DOHH2 (cell line): ENCODE results near the gene NDP.

Source experiments
- H3F3A ChIP-seq: fragments of 200-600 bp; sonication (generic), shearing (Covaris generic); 2 replicates; pipeline ENCODE4 v1.6.0; 2016; ENCODE audit warnings: antibody characterized with exemption, mild to moderate bottlenecking; ENCODE audit not compliant: control insufficient read depth, insufficient read depth
- H3K27ac ChIP-seq: fragments of 200-600 bp; sonication (generic); 2 replicates; pipeline ENCODE4 v1.5.1; 2014; ENCODE audit warnings: low read depth, mild to moderate bottlenecking, low read length, moderate library complexity
- H3K27me3 ChIP-seq: fragments of 200-600 bp; sonication (generic); 2 replicates; pipeline ENCODE4 v1.6.1; 2014; ENCODE audit warnings: mild to moderate bottlenecking, low read length, mixed read lengths; ENCODE audit not compliant: control insufficient read depth
- H3K36me3 ChIP-seq: fragments of 200-600 bp; sonication (generic); 2 replicates; pipeline ENCODE4 v1.6.1; 2014; ENCODE audit warnings: mild to moderate bottlenecking, low read length, moderate library complexity, mixed read lengths; ENCODE audit not compliant: control insufficient read depth
- H3K4me1 ChIP-seq: fragments of 200-600 bp; sonication (generic); 2 replicates; pipeline ENCODE4 v1.6.1; 2014; ENCODE audit warnings: mild to moderate bottlenecking, low read length, mixed read lengths; ENCODE audit not compliant: control insufficient read depth
- H3K4me2 ChIP-seq: fragments of 200-600 bp; sonication (generic); 2 replicates; pipeline ENCODE4 v1.6.0; 2014; ENCODE audit warnings: mild to moderate bottlenecking, low read length, moderate library complexity
- H3K4me3 ChIP-seq: fragments of 200-600 bp; sonication (generic); 2 replicates; pipeline ENCODE4 v1.5.1; 2014; ENCODE audit warnings: mild to moderate bottlenecking, low read length, mixed read lengths
- H3K79me2 ChIP-seq: fragments of 200-600 bp; sonication (generic); 2 replicates; pipeline ENCODE4 v1.6.1; 2014; ENCODE audit warnings: mild to moderate bottlenecking, low read length, mixed read lengths; ENCODE audit not compliant: control insufficient read depth
- H3K9me2 ChIP-seq: fragments of 200-600 bp; sonication (generic); replicated peaks from 2 replicates; pipeline ENCODE4 v1.6.1; 2014; ENCODE audit warnings: mild to moderate bottlenecking, low read length, mixed read lengths; ENCODE audit not compliant: control insufficient read depth
- H3K9me3 ChIP-seq: fragments of 200-600 bp; sonication (generic); 2 replicates; pipeline ENCODE4 v1.6.1; 2014; ENCODE audit warnings: antibody characterized with exemption, low read length, mixed read lengths; ENCODE audit not compliant: control insufficient read depth, insufficient read depth
- H4K20me1 ChIP-seq: fragments of 200-600 bp; sonication (generic); 2 replicates; pipeline ENCODE4 v1.6.0; 2014; ENCODE audit warnings: low read depth, mild to moderate bottlenecking, antibody characterized with exemption, low read length, moderate library complexity; ENCODE audit not compliant: control insufficient read depth, insufficient read depth
- EZH2phosphoT487 ChIP-seq: fragments of 200-600 bp; sonication (generic); IDR thresholded peaks from 2 replicates; pipeline ENCODE4 v1.6.1; 2017; ENCODE audit warnings: borderline replicate concordance, mild to moderate bottlenecking, antibody characterized with exemption, low read length, moderate library complexity, mixed read lengths
- TF ChIP-seq, protein P1 (sequence below): fragments of 200-600 bp; sonication (generic); IDR thresholded peaks from one replicate; pipeline ENCODE4 v1.5.1; 2014; ENCODE audit warnings: antibody characterized with exemption, mild to moderate bottlenecking, low read depth, low read length; ENCODE audit not compliant: poor library complexity, severe bottlenecking

Gene NDP

DNA sequence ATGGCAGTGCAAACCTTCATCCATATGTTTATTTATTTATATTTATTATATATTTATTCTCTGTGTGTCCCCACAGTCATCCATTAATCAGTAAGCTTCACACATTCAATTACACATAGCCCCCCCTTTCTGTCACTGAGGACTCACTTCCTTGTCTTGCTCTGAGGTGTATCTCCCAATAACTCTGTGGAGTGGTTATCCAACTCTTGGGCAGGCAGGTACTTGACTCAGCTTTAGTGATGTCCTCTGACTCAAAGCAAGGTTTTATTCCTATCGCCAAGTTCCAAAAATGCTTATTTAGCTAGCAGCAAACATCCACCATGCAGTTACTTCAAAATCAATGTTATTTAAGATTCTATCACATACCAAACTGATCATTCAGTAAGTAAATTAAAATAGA, 25.2 kb upstream of the NDP start:
- Histone ChIP-seq H3K4me2 (no peak overlapping the region), H3F3A (no peaks in the 10 kb centered on the region), H4K20me1 (no peaks in the 10 kb centered on the region), H3K27me3 (no peaks in the 10 kb centered on the region), H3K36me3 (no peaks in the 10 kb centered on the region), H3K79me2 (no peaks in the 10 kb centered on the region), H3K9me2 (no peaks in the 10 kb centered on the region), H3K4me3 (no peak overlapping the region), H3K9me3 (no peaks in the 10 kb centered on the region), H3K27ac (no peak overlapping the region), H3K4me1 (no peaks in the 10 kb centered on the region)
- no peak for TF ChIP-seq EZH2phosphoT487
- TF ChIP-seq, protein P1, sequence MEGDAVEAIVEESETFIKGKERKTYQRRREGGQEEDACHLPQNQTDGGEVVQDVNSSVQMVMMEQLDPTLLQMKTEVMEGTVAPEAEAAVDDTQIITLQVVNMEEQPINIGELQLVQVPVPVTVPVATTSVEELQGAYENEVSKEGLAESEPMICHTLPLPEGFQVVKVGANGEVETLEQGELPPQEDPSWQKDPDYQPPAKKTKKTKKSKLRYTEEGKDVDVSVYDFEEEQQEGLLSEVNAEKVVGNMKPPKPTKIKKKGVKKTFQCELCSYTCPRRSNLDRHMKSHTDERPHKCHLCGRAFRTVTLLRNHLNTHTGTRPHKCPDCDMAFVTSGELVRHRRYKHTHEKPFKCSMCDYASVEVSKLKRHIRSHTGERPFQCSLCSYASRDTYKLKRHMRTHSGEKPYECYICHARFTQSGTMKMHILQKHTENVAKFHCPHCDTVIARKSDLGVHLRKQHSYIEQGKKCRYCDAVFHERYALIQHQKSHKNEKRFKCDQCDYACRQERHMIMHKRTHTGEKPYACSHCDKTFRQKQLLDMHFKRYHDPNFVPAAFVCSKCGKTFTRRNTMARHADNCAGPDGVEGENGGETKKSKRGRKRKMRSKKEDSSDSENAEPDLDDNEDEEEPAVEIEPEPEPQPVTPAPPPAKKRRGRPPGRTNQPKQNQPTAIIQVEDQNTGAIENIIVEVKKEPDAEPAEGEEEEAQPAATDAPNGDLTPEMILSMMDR, result no peak

DNA sequence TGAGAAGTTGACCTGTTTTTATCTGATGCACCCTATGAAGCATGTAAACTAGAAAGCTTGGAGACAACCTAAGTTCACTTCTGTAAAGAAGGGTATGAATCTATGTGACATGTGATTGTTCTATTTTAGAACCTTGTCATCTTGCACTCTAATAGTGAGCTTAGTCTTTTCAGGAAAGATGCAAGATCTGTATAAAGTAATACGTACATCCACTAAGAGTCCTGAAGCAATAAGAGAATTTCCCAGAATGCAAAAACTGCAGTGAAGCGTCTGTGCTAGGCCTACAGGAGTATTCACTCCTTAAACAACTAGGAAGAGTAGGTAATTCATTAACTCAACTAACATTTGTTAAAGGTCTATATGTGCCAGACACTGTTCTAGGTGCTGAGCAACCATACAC, 23.3 kb upstream of the NDP start:
- no peak overlapping the region for H3K4me3 ChIP-seq
- no peaks in the 10 kb centered on the region for H3K79me2 ChIP-seq
- no peaks in the 10 kb centered on the region for H3F3A ChIP-seq

DNA sequence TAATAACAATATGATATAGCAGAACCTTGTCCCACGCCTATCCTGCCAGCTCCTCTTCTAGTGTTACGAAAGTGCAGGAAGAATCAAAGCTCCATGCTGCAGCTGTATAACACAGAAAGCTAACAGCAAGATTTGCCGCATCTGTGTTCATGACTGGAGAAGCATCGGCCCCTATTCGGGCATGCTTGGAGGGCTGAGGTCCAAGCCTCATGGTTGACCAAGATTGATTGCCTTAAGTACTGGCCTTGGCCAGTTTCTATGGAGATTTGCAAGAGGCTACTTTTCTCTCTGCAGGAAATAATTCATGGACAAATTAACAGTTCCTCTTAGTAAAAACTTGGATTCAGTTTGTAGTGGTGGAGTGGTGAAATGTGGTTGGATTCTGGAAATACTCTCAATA, 12.9 kb upstream of the NDP start:
- no peak overlapping the region for H3K4me3 ChIP-seq
- no peak overlapping the region for H3K4me2 ChIP-seq
- no peaks in the 10 kb centered on the region for H3K9me3 ChIP-seq
- H3F3A ChIP-seq, result no peaks in the 10 kb centered on the region
- no peak for TF ChIP-seq EZH2phosphoT487
- TF ChIP-seq, protein P1, result no peak
- H3K27ac ChIP-seq, result no peak overlapping the region
- no peaks in the 10 kb centered on the region for H4K20me1 ChIP-seq
- no peaks in the 10 kb centered on the region for H3K9me2 ChIP-seq
- no peaks in the 10 kb centered on the region for H3K27me3 ChIP-seq
- H3K36me3 ChIP-seq, result no peaks in the 10 kb centered on the region
- H3K4me1 ChIP-seq, result no peaks in the 10 kb centered on the region
- H3K79me2 ChIP-seq, result no peaks in the 10 kb centered on the region

More for the DNA sequence above, 23.3 kb upstream of the NDP start:
- Histone ChIP-seq H4K20me1 (no peaks in the 10 kb centered on the region), H3K9me2 (no peaks in the 10 kb centered on the region), H3K36me3 (no peaks in the 10 kb centered on the region), H3K9me3 (no peaks in the 10 kb centered on the region), H3K4me2 (no peak overlapping the region), H3K27ac (no peak overlapping the region), H3K27me3 (no peaks in the 10 kb centered on the region), H3K4me1 (no peaks in the 10 kb centered on the region)
- TF ChIP-seq, protein P1, result no peak
- no peak for TF ChIP-seq EZH2phosphoT487

DNA sequence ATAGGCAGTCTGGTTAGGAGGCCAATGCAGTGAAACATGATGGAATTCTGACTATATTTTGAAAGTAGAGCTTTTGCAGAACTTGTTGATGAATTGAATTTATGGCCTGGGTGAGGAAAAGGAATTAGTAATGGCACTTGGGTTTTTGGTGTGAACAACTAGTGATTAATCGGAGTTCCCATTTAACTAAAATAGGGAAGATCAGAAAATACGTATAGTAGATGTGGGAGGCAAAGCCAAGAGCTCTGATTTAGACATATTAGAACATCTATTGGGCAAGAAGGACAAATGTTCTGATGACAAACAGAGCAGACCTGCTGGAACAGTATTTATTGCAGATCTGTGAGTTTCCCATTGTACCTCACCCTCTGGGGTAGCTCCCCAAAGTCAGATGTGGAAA, 12.3 kb upstream of the NDP start:
- Histone ChIP-seq H3K36me3 (no peaks in the 10 kb centered on the region), H3K4me1 (no peaks in the 10 kb centered on the region), H3K79me2 (no peaks in the 10 kb centered on the region), H3K4me3 (no peak overlapping the region), H3K27ac (no peak overlapping the region), H3F3A (no peaks in the 10 kb centered on the region), H4K20me1 (no peaks in the 10 kb centered on the region), H3K4me2 (no peak overlapping the region), H3K27me3 (no peaks in the 10 kb centered on the region), H3K9me3 (no peaks in the 10 kb centered on the region), H3K9me2 (no peaks in the 10 kb centered on the region)
- no peak for TF ChIP-seq EZH2phosphoT487
- TF ChIP-seq, protein P1, result no peak
